Adrenal gland (tissue), 5 donors: Measurements from ENCODE around the gene PARD3B.

Experiments
- CTCF ChIP-seq, 6 experiments: fragments of 450-650 bp in 4 of 6; fragments of 200-600 bp in 2 of 6; sonication (generic) in 1 of 6; IDR thresholded peaks; 1 replicate in 5 of 6; 2 replicates in 1 of 6; pipeline versions ENCODE4 v1.5.1 to v1.8.0; 2016 to 2021; ENCODE audit warnings: antibody characterized with exemption in 6 of 6, mild to moderate bottlenecking in 2 of 6, moderate library complexity in 1 of 6
- POLR2A ChIP-seq, 2 donors: fragments of 450-650 bp; IDR thresholded peaks; one replicate each; pipeline ENCODE4 v1.6.1; 2017; ENCODE audit warnings: antibody characterized with exemption in 2 of 2, mild to moderate bottlenecking in 2 of 2, moderate library complexity in 1 of 2
- donor health status: DM: no; HTN: no; CAD: no.

GRCh38 chr2:204504594-204504993, 40.7 kb upstream of the PARD3B start:
- no peak for TF ChIP-seq POLR2A (IDR thresholded peaks at IDR 0.05)
- no peak for TF ChIP-seq CTCF (IDR thresholded peaks at IDR 0.05)
